Central memory CD8-positive, alpha-beta T cell (primary cell): ENCODE results near the gene CDC34.
A peak's percentile ranks its signal among the peaks of the same experiment; 100 is the strongest.

Source experiments
- ATAC-seq: fragments of 150-1000 bp; cut with Tn5 transposase; replicated peaks from 2 replicates; pipeline ENCODE4 v1.10.0; 2022; ENCODE audit warnings: mild to moderate bottlenecking, moderate FRiP score, moderate number of reproducible peaks; ENCODE audit not compliant: poor library complexity, severe bottlenecking; ENCODE audit errors: extremely low read depth
- DNase-seq, 2 donors: peaks; one replicate each; pipeline ENCODE4 v3.0.0; 2021; ENCODE audit warnings: low spot score in 2 of 2
- H3K27ac Mint-ChIP-seq: one replicate; pipeline ENCODE4 v1.8.0; 2022; ENCODE audit warnings: low read depth, mild to moderate bottlenecking, moderate library complexity, mixed read lengths
- H3K27me3 Mint-ChIP-seq: one replicate; pipeline ENCODE4 v1.8.0; 2022; ENCODE audit warnings: mixed read lengths
- H3K36me3 Mint-ChIP-seq: one replicate; pipeline ENCODE4 v1.8.0; 2022; ENCODE audit warnings: mild to moderate bottlenecking, moderate library complexity, mixed read lengths; ENCODE audit not compliant: insufficient read depth
- H3K4me1 Mint-ChIP-seq: one replicate; pipeline ENCODE4 v1.8.0; 2022; ENCODE audit warnings: mixed read lengths
- H3K4me3 Mint-ChIP-seq: one replicate; pipeline ENCODE4 v1.8.0; 2022; ENCODE audit warnings: mild to moderate bottlenecking, moderate library complexity, mixed read lengths
- H3K9me3 Mint-ChIP-seq: one replicate; pipeline ENCODE4 v1.8.0; 2022; ENCODE audit warnings: mixed read lengths

CDC34 gene

DNA sequence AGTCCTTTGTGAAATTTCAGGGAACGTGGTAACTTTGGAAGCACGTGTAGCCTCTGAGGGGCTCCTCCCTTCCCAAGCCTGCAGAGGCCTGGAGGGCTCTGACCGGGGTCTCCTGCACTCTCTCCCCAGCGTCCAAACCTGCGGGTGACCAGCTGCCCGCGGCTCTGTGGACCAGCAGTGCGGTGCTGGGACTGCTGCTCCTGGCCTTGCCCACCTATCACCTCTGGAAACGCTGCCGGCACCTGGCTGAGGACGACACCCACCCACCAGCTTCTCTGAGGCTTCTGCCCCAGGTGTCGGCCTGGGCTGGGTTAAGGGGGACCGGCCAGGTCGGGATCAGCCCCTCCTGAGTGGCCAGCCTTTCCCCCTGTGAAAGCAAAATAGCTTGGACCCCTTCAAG is 26.9 kb upstream of the CDC34 start:
- Mint-ChIP-seq H3K27me3 (peaks cover under 1% of the 10 kb centered on the region), H3K4me3 (no peak overlapping the region), H3K27ac (no peak overlapping the region), H3K9me3 (no peaks in the 10 kb centered on the region), H3K36me3 (peaks cover 8% of the 10 kb centered on the region), H3K4me1 (peaks cover 19% of the 10 kb centered on the region)
- ATAC-seq = no peak
- DNase-seq = no peak

DNA sequence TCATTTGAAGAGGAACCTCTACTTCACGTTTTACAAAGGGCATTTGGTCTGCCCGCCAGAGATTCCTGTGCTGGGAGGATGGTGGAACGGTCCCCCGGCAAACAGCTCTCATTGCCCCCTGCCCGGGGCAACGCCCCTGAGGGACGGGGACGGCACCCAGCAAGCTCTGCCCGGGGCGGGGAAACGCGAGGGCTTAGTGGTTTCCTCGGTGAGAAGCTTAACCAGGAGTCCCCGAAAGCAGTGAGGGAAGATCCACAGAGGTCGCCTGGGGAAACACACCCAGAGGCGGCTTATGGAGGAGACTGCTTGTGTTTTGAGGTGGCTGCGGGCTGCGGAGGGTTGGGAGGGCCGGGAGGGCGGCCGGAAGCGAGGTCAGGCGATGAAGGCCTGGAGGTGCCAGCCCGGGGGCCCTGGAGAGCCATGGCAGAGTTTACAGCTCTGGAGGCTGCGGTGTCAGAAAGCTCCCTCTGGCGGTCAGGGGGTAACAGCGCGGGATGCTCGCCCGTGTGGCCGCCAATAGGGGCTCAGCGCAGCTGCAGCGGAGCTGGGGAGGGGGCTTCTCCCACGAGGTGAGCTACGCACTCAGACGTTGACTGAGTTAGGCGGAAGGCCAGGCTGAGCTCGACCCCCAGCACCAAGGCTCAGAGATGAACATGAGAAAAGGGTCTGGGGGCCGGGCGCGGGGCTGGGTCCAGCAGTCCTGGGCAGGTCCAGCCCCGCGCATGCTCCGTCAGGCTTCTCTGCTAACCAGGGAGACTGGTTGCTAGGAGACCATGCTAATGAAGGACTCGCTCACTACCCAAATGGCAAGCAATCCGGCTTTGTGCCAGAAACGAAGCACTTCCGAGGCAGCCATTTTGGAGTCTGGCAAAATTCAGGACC is 24.9 kb upstream of the CDC34 start:
- H3K27me3 Mint-ChIP-seq = no peaks in the 10 kb centered on the region
- H3K4me1 Mint-ChIP-seq = peaks cover 34% of the 10 kb centered on the region
- ATAC-seq = peak; percentile 52
- H3K9me3 Mint-ChIP-seq = no peaks in the 10 kb centered on the region
- peak; percentile 92 for DNase-seq
- H3K27ac Mint-ChIP-seq = peak overlapping the region; percentile 89
- peak overlapping the region; percentile 84 for H3K4me3 Mint-ChIP-seq
- H3K36me3 Mint-ChIP-seq = peaks cover 19% of the 10 kb centered on the region

DNA sequence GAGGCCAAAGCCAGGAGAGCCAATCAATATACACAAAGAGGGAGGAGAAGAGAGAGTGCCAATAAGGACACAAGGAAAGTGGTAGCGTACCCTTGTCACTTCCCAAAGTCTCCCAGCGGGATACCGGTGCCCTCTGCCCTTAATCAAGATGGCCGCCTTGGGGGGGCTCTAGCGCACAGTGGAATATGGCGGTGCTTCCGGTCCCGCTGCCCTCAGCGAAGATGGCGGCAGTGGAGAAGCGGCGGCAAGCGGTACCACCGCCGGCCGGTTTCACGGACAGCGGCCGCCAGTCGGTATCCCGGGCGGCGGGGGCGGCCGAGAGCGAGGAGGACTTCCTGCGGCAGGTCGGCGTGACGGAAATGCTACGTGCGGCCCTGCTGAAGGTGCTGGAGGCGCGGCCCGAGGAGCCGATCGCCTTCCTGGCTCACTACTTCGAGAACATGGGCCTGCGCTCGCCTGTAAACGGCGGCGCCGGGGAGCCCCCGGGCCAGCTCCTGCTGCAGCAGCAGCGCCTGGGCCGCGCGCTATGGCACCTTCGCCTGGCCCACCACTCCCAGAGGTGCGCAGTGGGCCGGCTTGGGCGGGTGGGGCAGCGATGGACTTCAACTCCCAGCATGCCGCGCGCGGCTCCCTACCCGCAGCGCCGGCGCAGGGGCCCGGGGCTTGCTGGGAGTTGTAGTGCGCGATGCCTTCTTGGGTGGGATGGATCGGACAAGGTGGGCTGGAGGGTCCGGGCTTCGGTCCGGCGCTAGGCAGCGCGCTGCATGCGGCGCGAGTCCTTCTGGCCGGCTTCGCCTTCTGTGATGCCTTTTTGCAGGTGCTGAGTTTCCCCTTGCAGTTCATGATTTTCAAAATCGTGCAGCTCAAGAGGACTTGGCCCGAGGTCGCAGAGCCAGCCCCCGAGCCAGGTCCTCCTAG is 24.0 kb upstream of the CDC34 start, which contains the start of gene TPGS1:
Gene TPGS1, plus strand, starts transcription at position 212 of the 918 bp plus-strand sequence. Its CDS starts 10 bp downstream, at position 222.
- peak within 1 kb of the TSS; percentile 89 for H3K27ac Mint-ChIP-seq
- ATAC-seq = peak; percentile 45
- peak in 1 of 2 donors; percentile 50 for DNase-seq
- H3K9me3 Mint-ChIP-seq = no peaks in the 10 kb centered on the region
- H3K27me3 Mint-ChIP-seq = no peaks in the 10 kb centered on the region
- peak within 1 kb of the TSS; percentile 84 for H3K4me3 Mint-ChIP-seq
- peaks cover 26% of the 10 kb centered on the region for H3K36me3 Mint-ChIP-seq
- peaks cover 37% of the 10 kb centered on the region for H3K4me1 Mint-ChIP-seq

DNA sequence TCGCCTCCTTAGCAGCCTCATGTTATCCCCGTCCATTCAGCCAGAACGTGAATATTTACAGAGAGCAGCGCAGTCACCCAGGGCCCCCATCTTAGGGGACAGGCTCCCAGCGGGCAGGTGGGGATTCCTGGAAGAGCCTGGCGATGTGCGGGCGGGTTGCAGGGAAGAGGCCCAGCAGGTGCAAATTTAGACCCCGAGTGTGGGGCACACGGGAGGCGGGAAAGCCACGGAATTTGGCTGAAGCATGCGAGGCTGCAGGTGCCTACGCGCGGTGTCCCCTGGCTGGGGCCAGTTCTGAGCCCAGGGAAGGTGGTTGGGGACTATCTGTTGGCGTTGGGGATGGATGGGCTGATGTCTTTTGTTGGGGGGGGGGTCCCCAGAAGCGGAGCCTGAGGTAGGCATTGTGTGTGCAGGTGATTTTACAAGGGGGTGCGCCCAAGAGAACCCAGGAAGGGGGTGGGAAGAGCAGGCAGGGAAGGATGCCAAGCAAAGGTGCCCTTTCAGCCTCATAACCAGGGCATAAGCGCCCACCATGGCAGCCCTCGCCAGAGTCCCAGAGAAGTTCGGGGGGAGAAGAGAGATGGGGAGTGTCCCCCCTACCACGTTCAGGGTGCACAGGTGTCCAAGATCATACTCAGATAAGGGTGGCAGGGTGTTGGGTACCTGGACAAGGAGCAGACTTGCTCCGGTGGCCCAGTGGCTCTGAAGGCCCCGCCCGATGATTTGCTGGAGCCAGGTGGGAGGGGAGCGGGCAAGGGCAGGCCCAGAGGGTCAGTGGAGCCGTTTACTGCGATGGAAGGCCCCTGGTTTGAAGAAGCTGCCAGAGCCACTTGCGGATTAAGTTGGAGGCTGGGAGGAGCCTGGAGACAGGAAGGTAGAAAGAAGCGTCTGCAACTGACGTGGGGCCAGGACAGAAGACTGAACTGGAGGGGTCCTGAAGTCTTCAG is 23.1 kb upstream of the CDC34 start:
- Mint-ChIP-seq H3K36me3 (peaks cover 26% of the 10 kb centered on the region), H3K9me3 (no peaks in the 10 kb centered on the region), H3K4me1 (peaks cover 37% of the 10 kb centered on the region), H3K27ac (peak overlapping the region; percentile 79), H3K4me3 (peak overlapping the region; percentile 84), H3K27me3 (no peaks in the 10 kb centered on the region)
- DNase-seq (no peak), ATAC-seq (no peak)

DNA sequence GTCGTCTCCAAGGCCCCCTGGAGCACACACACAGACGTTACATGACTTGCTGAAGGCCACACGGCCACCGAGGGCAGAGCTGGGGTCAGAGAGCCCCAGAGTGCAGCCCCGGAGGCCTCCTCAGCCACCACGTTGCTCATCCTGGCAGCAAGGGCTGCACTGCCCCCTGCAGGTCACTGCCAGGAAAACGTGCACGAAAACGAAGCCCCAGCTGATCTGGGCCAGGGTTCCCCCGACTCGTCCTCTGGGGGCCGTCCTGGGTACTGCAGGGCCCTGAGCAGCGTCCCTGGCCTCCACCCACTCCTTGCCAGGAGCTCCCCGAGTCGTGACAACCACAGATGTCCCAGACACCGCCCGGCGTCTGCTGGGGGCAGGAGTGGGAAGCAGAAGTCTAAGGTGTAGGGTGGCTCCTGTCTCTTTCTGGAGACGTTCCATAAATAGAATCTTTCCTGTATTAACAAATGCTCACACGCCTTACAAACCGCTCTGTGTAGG is 20.9 kb upstream of the CDC34 start:
- peaks cover 44% of the 10 kb centered on the region for H3K4me1 Mint-ChIP-seq
- peak; percentile 44 for ATAC-seq
- no peaks in the 10 kb centered on the region for H3K9me3 Mint-ChIP-seq
- DNase-seq = peak; percentile 91 to 93
- peak overlapping the region; percentile 97 for H3K27ac Mint-ChIP-seq
- no peaks in the 10 kb centered on the region for H3K27me3 Mint-ChIP-seq
- peaks cover 26% of the 10 kb centered on the region for H3K36me3 Mint-ChIP-seq
- peak overlapping the region; percentile 80 for H3K4me3 Mint-ChIP-seq

DNA sequence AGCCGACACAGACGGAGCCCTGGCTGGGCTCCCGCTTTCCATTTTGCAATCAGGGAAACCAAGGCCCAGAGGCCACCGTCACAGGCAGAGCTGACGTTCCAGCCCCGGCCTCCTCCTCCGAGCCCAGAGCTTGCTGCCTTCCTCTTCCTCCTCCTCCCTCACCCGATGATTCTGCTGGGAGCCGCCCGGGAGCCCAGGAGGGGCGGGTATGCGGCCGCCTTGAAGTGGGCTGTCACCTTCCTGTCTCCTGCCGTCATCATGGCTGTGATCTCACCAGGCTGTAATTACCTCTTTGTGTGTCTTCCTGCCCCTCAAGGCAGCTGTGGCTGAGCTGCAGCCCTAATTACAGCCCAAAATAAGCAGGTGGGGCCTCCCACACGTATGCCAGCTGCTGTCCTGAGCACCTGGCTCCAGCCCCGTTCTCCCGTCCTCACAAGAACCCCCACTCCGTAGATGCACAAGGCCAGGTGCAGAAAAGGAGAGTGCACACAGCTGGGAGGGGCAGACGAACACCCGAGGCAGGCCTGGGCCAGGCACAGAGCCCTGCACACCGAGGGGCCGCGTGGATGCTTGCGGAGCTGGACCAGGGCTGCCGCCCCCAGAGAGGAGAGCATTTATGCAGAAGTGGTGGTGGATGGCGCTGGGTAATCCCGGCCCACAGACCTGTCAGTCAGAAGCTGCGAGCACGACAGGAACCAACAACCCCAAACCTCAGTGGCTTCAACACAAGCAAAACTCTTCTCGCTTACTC is 20.3 kb upstream of the CDC34 start:
- DNase-seq (peak; percentile 79 to 94), ATAC-seq (peak; percentile 66)
- peaks cover 41% of the 10 kb centered on the region for H3K4me1 Mint-ChIP-seq
- H3K4me3 Mint-ChIP-seq = peak overlapping the region; percentile 80
- H3K36me3 Mint-ChIP-seq = peaks cover 26% of the 10 kb centered on the region
- H3K27me3 Mint-ChIP-seq = no peaks in the 10 kb centered on the region
- no peaks in the 10 kb centered on the region for H3K9me3 Mint-ChIP-seq
- peak overlapping the region; percentile 97 for H3K27ac Mint-ChIP-seq

DNA sequence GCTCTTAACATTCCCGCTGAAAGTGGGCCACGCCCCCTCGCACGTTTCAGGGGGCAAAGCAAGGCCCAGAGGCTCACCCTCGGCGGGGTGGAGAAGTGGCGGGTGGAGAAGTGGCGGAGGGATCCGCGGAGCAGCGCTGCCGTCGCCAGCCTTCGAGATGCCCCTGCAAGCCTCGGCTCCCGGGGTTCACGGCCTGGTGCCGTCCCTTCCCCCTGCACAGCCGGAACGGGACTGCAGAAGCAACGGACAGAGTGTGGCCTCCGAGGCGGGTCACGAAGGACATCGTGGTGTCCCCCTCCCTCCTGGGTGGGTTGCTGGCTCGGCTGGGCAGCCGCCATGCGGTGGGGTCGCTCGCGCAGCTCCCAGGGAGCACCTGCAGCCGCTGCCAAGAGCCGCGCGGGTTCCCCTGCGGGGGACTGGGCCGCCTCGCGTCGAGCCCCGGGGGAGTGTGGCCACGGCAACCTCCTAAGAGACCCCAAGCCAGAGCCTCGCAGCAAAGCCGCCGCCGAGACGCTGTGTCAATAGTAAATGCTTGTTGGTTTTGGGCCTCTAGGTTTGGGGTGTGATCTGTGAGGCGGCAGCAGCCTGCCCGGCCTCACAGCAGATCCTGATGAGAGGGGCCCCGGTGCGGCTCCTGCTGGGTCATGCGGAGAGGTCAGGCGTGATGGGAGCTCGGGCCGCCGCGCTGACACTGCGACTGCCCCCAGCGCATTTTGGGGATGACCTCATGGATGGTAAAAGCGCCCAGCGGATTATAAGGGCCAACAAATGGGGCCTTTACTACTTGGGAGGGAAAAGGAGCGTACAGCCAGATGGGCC is 18.8 kb upstream of the CDC34 start:
- Mint-ChIP-seq H3K9me3 (no peaks in the 10 kb centered on the region), H3K27ac (peak overlapping the region; percentile 97), H3K4me3 (peak overlapping the region; percentile 80), H3K27me3 (no peaks in the 10 kb centered on the region), H3K4me1 (peaks cover 44% of the 10 kb centered on the region), H3K36me3 (peaks cover 21% of the 10 kb centered on the region)
- ATAC-seq = no peak
- no peak for DNase-seq

DNA sequence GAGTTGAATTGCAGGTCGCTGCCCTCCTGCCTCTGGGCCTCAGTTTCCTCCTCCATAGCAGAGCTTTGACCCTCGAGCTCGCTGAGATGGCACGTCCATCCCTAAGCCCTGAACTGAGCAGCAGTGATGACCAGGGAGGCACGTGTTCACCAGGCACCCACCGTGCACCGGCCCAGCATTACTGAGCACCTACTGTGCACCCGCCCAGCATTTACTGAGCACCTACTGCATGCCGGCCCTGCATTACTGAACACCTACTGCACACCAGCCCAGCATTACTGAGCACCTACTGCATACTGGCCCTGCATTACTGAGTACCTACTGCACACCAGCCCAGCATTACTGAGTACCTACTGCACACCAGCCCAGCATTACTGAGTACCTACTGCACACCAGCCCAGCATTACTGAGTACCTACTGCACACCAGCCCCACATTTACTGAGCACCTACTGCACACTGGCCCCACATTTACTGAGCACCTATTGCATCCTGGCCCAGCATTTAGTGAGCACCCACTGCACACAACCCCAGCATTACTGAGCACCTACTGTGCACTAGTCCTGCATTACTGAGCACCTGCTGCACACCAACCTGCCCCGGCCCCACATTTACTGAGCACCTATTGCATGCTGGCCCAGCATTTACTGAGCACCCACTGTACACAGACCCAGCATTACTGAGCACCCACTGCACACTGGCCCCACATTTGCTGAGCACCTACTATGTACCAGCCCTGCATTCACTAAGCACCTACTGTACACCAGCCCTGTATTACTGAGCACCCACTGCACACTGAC is 18.0 kb upstream of the CDC34 start:
- H3K27me3 Mint-ChIP-seq = no peaks in the 10 kb centered on the region
- H3K4me3 Mint-ChIP-seq = peak overlapping the region; percentile 59
- DNase-seq (no peak), ATAC-seq (no peak)
- H3K4me1 Mint-ChIP-seq = peaks cover 36% of the 10 kb centered on the region
- H3K9me3 Mint-ChIP-seq = no peaks in the 10 kb centered on the region
- H3K36me3 Mint-ChIP-seq = peaks cover 18% of the 10 kb centered on the region
- H3K27ac Mint-ChIP-seq = peak overlapping the region; percentile 83

DNA sequence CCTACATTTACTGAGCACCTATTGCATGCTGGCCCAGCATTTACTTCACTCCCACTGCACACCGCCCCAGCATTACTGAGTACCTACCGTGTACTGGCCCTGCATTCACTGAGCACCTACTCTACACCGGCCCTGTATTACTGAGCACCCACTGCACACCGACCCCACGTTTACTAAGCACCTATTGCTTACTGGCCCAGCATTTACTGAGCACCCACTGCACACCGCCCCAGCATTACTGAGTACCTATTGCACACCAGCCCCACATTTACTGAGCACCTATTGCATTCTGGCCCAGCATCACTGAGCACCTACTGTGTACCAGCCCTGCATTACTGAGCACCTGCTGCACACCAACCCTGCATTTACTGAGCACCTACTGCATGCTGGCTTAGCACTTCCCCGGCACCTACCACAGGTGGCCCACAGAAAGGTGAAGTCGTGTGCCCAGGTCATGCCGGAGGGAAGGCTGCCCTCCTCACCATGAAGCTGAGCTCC is 17.3 kb upstream of the CDC34 start:
- Mint-ChIP-seq H3K4me1 (peaks cover 30% of the 10 kb centered on the region), H3K36me3 (peaks cover 18% of the 10 kb centered on the region), H3K27me3 (no peaks in the 10 kb centered on the region), H3K9me3 (no peaks in the 10 kb centered on the region), H3K4me3 (peak overlapping the region; percentile 59), H3K27ac (peak overlapping the region; percentile 83)
- no peak for ATAC-seq
- no peak for DNase-seq
